CMK (cell line): ENCODE data around the gene INO80D.
A peak's percentile ranks its signal among the peaks of the same experiment; 100 is the strongest.
"Not testable (repeated sequence)": the region's sequence is repeated elsewhere in the genome, so short reads cannot be mapped to it uniquely, and the experiment has no call there.

Source experiments
- DNase-seq: peaks from one replicate; pipeline ENCODE4 v3.0.0-alpha.2; 2010; ENCODE audit warnings: low read depth

Gene INO80D

GRCh38 chr2:206084439-206084869 lies 1.5 kb downstream of the INO80D start:
- DNase-seq = peak; percentile 51

GRCh38 chr2:206083602-206084438 lies 2.2 kb downstream of the INO80D start:
- DNase-seq = no peak

DNA sequence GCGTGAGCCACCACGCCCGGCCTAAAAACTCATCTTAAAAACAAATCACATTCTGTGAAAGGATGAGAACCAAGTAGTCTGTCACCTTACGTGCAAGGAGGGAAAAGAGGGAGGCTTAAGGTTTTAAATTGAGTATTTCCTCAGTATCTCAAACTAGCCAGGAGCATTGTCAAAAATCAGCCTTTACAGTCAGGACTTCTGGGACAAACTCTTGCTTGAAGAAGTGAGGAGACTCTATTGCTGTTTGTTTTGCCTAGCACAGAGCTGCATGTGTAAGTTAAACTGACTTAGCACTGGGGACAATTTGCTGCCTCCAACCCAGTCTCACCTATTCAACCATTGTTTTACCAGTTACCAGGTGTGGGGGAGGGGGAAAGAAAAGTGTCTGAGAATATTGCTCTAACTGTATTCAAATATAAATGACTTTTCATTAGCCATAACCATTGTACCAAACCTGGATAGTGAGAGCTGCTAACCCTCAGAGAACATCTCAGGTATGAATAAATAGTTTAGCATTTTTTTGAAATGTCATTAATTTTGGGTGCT lies 3.6 kb downstream of the INO80D start:
- DNase-seq = no peak

- no peak for DNase-seq
Observed at GRCh38 chr2:206080927-206081326, 5.0 kb downstream of the INO80D start.

- DNase-seq = no peak
Observed at GRCh38 chr2:206079699-206080465, 6.1 kb downstream of the INO80D start.

- not testable (repeated sequence) for DNase-seq
Observed at GRCh38 chr2:206077879-206078278, 8.1 kb downstream of the INO80D start.

GRCh38 chr2:206075113-206075512 lies 10.9 kb downstream of the INO80D start:
- no peak for DNase-seq

DNA sequence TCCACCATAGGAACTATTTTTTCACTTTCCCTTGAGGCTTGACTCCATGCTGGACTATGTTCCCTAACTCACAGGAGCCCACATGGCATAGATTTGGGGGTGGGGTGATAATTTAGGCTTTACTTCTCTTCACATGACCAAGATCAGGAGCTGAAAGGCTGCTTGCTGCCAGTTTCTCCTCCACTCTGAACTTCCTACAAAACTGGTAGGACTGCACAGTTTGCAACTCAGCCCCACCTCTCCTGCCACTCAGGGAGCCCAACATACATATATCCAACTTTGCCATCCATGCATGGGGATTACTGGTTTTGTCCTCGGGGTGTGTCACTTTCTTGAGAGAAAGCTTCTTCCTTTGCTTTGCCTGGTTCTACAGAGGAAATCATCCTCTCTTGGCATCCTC lies 14.2 kb downstream of the INO80D start:
- no peak for DNase-seq

DNA sequence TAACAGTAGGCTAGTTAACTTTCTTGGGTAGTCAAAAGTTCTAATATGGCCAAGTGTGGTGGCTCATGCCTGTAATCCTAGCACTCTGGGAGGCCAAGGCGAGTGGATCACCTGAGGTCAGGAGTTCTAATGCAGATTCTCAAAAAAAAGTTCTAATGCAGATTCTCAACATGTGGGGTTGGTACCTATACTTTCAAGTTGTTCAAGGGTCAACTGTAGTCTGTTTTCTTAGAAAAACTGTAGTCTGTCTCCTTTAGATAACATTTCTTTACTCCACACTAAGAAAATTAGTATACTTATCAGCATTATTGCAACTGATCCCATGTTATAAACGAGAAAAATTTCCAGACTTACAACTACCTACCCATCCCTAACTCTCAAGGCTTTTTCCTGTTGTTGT lies 16.6 kb downstream of the INO80D start:
- DNase-seq = no peak

DNA sequence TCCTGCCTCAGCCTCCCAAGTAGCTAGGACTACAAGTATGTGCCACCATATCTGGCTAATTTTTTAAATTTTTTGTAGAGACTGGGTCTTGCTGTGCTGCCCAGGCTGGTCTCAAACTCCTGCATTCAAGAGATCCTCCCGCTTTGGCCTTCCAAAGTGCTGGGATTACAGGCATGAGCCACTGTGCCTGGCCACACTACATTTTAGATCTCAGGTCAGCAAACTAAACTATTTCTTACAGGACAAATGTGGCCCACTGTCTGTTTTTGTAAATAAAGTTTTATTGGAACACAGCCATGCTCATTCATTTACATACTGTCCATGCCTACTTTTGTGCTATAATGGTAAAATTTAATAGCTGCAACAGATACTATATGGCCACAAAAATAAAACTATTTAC lies 17.8 kb downstream of the INO80D start:
- no peak for DNase-seq

DNA sequence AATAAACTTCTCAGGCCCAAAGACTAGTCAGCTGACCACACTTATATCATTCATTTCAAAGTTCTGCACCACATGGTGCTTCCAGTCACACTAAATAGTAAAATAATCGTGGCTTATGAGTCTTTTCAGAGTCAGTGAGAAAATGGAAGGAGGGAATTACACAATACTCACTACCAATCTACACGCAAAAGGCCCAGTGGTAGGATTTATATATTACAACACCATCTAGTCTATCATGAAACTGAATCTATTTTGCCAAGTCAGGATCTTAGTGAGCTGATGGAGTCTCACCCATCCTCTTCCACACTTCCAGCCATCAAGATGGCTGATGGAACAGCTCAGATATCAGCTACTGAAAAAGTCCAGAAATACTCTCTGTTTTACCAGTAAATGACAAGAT lies 21.9 kb downstream of the INO80D start:
- DNase-seq = no peak

GRCh38 chr2:206063635-206064034 lies 22.3 kb downstream of the INO80D start:
- no peak for DNase-seq

DNA sequence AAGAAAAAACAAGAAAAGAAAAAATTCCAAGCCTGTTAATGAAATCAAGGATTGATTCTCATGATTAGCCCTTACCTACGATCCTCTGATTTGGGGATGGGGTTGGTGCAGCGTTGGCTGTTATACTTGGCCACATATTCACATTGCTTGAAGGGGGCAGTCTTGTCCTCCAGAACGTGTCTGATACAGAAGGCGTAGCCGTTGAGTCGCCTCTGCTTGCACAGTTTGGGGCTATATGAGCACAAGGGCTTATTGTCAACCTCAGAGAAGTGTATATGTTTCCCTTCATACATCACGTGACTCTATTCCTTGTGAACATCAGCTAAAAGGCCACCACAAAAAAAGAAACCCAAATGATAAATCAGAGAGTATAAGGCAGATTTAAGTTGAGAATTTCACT lies 23.2 kb downstream of the INO80D start:
- no peak for DNase-seq

DNA sequence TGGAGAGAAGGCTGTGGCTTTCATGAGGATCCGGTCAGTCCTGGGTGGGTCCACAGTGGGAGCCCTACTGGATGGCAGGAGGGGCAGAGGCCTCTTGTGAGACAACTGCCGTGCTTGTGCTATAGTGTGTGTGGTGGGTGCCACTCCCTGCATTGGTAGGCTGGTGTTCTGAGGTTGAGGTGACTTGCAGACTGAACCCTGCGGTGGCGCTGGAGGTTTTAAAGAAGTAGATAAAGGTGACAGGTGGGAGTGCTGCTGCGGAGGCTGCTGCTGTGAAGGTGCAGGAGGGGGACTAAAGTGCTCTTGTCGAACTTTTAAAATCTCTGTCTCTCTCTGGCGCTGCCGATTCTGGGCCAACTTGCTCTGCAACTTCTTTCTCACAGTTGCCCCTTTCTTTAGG lies 29.7 kb downstream of the INO80D start:
- no peak for DNase-seq

GRCh38 chr2:206054952-206055351 lies 31.0 kb downstream of the INO80D start:
- no peak for DNase-seq

DNA sequence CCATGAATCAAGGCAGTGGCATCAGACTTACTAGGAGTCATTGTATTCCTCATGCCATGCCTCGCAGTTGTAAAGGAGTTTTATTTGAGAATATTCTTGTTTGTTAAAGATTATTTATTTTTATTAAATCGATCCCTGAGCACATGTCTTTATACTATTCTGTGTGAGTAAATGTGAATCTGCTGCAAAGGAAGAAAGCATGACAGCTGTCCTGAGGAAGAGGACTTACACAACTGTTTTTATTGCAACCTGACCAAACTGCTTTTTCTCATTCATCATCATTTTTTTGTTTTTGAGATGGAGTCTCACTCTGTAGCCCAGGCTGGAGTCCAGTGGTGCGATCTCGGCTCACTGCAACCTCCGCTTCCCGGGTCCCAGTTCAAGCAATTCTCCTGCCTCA lies 34.1 kb downstream of the INO80D start:
- DNase-seq = no peak

- no peak for DNase-seq
Observed at GRCh38 chr2:206049392-206049791, 36.6 kb downstream of the INO80D start.

GRCh38 chr2:206045251-206045650 lies 40.7 kb downstream of the INO80D start:
- DNase-seq = no peak

DNA sequence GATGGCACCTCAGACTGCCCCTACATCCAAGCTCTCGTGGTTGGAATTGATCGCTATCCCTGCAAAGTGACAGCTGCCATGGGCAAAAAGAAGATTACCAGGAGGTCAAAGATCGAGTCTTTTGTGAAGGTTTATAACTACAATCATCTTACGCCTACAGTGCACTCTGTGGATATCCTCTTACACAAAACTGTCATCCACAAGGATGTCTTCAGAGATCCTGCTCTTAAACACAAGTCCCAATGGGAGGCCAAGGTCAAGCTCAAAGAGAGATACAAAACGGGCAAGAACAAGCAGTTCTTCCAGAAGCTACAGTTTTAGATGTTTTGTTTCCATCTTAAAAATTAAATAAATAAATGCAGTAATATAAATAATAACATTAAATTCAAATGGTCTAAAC lies 45.4 kb downstream of the INO80D start:
- no peak for DNase-seq

DNA sequence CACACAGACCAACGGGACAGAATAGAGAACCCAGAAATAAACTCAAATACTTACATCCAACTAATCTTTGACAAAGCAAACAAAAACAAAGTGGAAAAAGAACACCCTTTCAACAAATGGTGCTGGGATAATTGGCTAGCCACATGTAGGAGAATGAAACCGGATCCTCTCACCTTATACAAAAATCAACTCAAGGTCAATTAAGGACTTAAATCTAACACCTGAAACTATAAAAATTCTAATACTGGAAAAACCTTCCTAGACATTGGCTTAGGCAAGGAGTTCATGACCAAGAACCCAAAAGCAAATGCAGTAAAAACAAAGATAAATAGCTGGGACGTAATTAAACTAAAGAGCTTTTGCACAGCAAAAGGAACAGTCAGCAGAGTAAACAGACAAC lies 50.6 kb downstream of the INO80D start:
- DNase-seq = not testable (repeated sequence)

DNA sequence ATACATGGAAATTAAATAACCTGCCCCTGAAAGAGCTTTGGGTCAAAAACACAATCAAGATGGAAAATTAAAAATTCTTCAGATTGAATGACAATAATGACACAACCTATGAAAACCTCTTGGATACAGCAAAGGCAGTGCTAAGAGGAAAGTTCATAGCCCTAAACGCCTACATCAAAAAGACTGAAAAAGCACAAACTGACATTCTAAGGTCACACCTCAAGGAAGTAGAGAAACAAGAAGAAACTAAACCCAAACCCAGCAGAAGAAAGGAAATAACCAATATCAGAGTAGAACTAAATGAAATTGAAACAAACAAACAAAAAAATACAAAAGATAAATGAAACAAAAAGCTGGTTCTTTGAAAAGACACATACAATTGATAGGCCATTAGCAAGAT lies 52.5 kb downstream of the INO80D start:
- DNase-seq = not testable (repeated sequence)

DNA sequence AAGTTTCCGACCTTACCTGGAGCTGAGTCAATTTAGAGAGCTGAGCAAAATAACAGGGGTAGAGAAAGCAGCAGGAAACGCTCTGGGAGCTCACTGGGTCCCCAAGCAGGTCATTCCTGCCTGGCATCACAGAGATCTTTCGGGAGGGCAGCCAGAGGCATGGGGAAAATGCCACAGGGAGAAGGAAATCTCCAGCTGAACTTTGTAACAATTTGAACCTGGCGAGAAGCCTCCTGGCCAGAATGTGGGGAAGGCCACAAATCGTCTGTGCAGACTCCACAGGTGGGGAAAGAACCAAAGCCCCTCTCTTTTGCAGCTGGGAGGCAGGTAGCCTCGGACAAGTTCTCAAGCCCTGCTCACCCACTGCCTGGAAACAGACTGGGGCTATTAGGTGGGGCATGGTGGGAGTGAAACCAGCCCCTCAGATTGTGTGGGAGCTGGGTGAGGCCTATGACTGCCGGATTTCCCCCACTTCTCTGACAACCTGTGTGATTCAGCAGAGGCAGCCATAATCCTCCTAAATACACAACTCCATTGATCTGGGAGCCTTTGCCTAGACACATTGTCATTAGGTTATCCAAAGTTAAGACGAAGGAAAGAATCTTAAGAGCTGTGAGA lies 53.9 kb downstream of the INO80D start:
- DNase-seq = no peak
